NCI-H146 treated with DMSO at 0.1 percent for 48 hours (cell line): Measurements from ENCODE around the gene TNXB.
"Not testable (repeated sequence)": the region's sequence is repeated elsewhere in the genome, so short reads cannot be mapped to it uniquely, and the experiment has no call there.

Experiments used
- DNase-seq: peaks from one replicate; lab custom pipeline; 2025; ENCODE audit not compliant: unreplicated experiment; lab: John Stamatoyannopoulos, UW

TNXB gene

GRCh38 chr6:32007086-32007485, 102.1 kb downstream of the TNXB start:
- DNase-seq: not testable (repeated sequence)

- DNase-seq: not testable (repeated sequence)
Observed at GRCh38 chr6:32005991-32006529, 103.1 kb downstream of the TNXB start.

GRCh38 chr6:32005538-32005880, 103.6 kb downstream of the TNXB start:
- not testable (repeated sequence) for DNase-seq

- not testable (repeated sequence) for DNase-seq
Observed at GRCh38 chr6:32004864-32005537, 104.1 kb downstream of the TNXB start.

- not testable (repeated sequence) for DNase-seq
Observed at GRCh38 chr6:32004393-32004792, 104.7 kb downstream of the TNXB start.

- not testable (repeated sequence) for DNase-seq
Observed at GRCh38 chr6:32003301-32003700, 105.8 kb downstream of the TNXB start.

- not testable (repeated sequence) for DNase-seq
Observed at GRCh38 chr6:32002546-32003268, 106.4 kb downstream of the TNXB start.

- not testable (repeated sequence) for DNase-seq
Observed at GRCh38 chr6:31996385-31996784, 112.8 kb downstream of the TNXB start.

GRCh38 chr6:31994421-31994820, 114.7 kb downstream of the TNXB start:
- not testable (repeated sequence) for DNase-seq
